Activated naive CD8-positive, alpha-beta T cell treated with anti-CD3 and anti-CD28 coated beads for 36 hours (primary cell): Measurements from ENCODE around the gene TPP1. TPM values are rescaled to one million over a fixed set of nuclear protein-coding genes. Genes with fewer than 3 reads are reported as not detected.

Experiments
- DNase-seq: peaks from one replicate; pipeline ENCODE4 v3.0.0; 2021
- H3K27ac Mint-ChIP-seq: one replicate; pipeline ENCODE4 v1.8.0; 2022; ENCODE audit warnings: mild to moderate bottlenecking, moderate library complexity, mixed read lengths
- H3K27me3 Mint-ChIP-seq: one replicate; pipeline ENCODE4 v1.8.0; 2022; ENCODE audit warnings: mild to moderate bottlenecking, mixed read lengths
- H3K36me3 Mint-ChIP-seq: one replicate; pipeline ENCODE4 v1.8.0; 2021; ENCODE audit warnings: mild to moderate bottlenecking, mixed read lengths
- H3K4me1 Mint-ChIP-seq: one replicate; pipeline ENCODE4 v1.8.0; 2021; ENCODE audit warnings: mixed read lengths
- H3K4me3 Mint-ChIP-seq: one replicate; pipeline ENCODE4 v1.8.0; 2022; ENCODE audit warnings: mild to moderate bottlenecking, moderate library complexity, mixed read lengths
- H3K9me3 Mint-ChIP-seq: one replicate; pipeline ENCODE4 v1.8.0; 2022; ENCODE audit warnings: mixed read lengths
- total RNA-seq, 2 experiments: library from RNA; stranded (reverse); gene quantifications; one replicate each; pipeline ENCODE4 v1.2.3, GENCODE V29; 2021

TPP1 gene
- total RNA-seq, 2 experiments from 2014 or later, result 30.7 to 33.7 TPM

DNA sequence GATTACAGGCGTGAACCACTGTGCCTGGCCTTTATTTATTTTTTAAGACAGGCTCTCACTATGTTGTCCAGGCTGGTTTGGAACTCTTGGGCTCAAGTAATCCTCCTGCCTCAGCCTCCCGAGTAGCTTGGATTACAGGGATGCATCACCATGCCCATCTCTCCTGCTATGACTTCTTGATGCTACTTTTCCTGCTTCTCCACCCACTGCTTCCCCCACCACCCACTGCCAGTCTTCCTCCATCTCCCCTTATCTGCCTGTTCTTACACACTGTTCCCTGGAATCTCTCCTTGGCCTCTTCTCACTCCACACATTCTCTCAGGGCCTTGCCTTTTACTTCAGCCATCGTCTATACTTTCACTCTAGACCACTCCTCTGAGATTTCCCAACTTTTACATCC, 17.3 kb upstream of the TPP1 start:
- Mint-ChIP-seq H3K4me1 (peaks cover 8% of the 10 kb centered on the region), H3K27ac (no peak overlapping the region), H3K36me3 (no peaks in the 10 kb centered on the region), H3K4me3 (no peak overlapping the region), H3K27me3 (no peaks in the 10 kb centered on the region), H3K9me3 (no peaks in the 10 kb centered on the region)
- DNase-seq, result no peak

DNA sequence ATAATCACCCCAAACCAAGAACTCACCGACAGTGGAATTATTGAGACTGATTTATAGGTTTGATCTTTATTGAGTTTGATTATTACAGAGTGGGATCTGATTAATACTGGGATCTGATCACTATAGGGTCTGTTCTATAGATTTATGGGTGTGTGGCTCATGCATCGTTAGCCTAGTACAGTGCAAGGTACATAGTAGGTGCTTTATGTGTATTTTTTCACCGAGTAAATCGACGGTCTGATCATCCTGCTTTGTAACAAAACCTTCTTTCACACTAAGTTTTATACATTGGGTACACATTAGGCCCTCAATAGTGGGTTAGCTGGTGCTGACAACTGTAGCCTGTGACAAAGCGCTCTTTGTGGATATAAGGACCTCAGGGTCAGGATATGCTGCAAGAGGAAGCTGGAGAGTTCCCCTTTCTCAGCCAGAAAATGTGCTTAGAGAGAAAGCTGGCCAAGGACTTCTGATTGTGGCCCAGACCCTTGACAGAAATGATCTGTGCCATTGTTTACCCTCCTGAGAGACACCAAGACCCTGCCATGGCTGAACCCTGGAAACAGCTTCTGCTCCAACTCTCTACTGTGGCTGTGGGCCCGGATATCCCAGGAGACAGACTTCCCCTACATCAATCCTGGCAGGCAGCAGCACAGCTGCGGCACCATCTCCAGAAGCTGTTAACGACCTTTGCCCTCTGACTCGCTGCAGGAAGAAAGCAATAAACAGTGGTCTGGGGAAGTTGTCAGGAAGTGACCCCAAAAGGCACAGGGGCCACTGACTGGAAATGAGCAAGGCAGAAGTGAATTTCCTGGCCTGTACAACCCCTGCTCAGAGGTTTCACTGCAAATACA, 16.1 kb upstream of the TPP1 start:
- DNase-seq, result no peak
- Mint-ChIP-seq H3K4me3 (no peak overlapping the region), H3K27ac (no peak overlapping the region), H3K36me3 (no peaks in the 10 kb centered on the region), H3K27me3 (no peaks in the 10 kb centered on the region), H3K9me3 (no peaks in the 10 kb centered on the region), H3K4me1 (peaks cover 8% of the 10 kb centered on the region)

DNA sequence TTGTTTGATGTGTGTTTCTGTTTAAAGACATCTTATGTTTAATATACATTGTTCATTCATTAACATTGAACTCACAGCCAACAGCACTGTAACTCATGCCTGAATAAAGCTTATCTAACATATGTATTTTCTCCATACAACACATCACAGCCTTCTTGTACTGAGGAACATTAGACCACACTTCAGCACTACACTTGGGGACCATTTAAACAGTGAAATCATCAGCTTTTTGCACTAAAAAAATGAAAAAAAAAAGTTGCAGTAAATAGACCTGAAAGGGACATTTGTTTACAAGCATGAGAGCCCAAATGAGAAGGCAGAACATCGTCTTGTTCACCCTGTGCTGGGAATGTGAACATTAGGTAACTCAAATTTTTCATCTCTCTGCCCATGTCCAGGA, 15.3 kb upstream of the TPP1 start:
- Mint-ChIP-seq H3K4me1 (peaks cover 8% of the 10 kb centered on the region), H3K9me3 (no peaks in the 10 kb centered on the region), H3K27me3 (no peaks in the 10 kb centered on the region), H3K36me3 (no peaks in the 10 kb centered on the region), H3K4me3 (no peak overlapping the region), H3K27ac (no peak overlapping the region)
- DNase-seq, result no peak

DNA sequence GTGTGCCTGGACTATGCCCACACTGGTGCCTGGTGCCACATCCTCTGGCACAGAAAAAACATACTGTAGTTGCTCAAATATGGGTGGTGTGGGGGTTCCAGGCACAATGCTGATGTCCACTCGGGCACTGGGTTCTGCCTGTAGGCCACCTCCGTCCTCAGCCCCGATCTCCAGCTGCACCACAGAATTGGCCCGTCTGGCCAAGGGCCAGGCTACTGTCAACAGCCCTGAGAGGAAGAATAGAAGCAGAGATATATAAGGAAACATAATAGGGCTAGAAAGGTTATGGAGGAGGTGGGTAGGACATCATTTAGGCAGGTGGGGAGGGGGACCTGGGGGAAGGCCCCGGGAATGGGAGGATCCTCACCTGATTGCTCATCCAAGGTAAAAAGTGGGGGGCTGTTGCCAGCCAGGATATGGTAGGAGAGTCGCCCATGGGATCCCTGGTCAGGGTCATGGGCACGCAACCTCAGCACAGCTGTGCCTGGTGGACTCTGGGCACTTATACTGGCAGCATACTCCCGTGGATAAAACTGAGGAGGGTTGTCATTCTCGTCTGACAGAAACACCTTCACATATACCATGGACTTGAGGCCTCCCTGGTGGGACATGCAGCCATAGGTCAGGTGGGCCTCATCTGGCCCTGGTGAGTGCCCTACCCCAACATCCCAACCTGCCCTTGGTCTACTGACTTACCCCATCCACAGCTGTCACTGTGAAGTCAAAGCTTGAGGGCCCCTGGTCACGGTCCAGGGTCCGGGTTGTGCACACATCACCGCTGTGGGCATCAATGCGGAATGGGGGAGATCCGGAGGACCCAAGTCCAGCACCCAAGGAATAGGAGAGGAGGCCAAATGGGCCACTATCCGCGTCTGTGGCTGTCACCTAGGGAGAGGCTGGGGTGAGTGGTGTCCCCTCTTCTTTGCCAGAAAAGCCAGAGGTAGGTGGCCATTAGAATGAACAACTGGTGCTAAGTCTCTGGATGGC, 14.5 kb upstream of the TPP1 start:
- Mint-ChIP-seq H3K27me3 (no peaks in the 10 kb centered on the region), H3K27ac (no peak overlapping the region), H3K4me1 (peaks cover 8% of the 10 kb centered on the region), H3K9me3 (no peaks in the 10 kb centered on the region), H3K36me3 (no peaks in the 10 kb centered on the region), H3K4me3 (no peak overlapping the region)
- DNase-seq, result no peak

DNA sequence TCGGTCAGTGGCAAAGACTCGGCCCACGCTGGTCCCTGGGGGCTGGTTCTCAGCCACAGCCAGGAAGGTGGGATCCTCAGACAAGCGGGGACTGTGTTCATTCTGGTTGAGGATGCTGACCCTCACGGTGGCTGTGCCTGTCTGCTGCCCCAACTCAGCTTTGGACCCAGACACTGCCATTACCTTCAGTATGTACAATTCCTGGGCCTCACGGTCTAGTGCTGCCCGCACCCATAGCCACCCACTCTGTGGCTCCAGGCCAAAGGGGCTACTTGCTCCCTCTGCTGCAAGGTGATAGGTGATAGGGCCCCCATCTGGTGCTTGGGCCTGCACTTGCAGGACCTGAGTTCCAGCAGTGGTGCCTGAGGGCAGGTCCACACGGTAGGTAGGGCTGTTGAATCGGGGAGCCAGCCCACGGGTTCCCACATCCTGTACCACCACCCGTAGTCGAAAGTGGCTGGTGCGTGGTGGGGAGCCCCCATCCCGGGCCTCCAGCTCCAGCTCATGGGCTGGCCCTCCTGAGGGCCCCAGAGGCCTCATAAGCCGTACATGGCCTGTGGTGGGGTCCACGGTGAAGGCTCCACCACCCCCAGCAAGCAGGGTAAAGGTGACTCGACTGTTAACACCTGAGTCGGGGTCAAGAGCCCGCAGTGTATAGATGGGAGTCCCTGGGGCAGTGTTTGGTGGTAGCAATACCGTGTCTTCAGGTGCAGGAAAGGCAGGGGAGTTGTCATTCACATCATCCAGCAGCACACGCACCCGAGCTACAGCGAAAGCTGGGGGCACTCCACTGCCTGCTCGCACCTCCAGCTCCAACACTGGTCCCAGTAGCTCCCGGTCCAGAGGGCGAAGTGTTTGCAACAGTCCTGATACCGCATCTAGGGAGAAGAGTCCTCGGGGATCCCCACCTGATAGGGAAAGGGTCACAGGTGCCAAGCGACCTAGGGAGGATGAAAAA, 13.2 kb upstream of the TPP1 start:
- peaks cover 17% of the 10 kb centered on the region for H3K4me1 Mint-ChIP-seq
- H3K9me3 Mint-ChIP-seq, result no peaks in the 10 kb centered on the region
- no peaks in the 10 kb centered on the region for H3K27me3 Mint-ChIP-seq
- no peak overlapping the region for H3K27ac Mint-ChIP-seq
- no peaks in the 10 kb centered on the region for H3K36me3 Mint-ChIP-seq
- no peak overlapping the region for H3K4me3 Mint-ChIP-seq
- peak; percentile 29 for DNase-seq

DNA sequence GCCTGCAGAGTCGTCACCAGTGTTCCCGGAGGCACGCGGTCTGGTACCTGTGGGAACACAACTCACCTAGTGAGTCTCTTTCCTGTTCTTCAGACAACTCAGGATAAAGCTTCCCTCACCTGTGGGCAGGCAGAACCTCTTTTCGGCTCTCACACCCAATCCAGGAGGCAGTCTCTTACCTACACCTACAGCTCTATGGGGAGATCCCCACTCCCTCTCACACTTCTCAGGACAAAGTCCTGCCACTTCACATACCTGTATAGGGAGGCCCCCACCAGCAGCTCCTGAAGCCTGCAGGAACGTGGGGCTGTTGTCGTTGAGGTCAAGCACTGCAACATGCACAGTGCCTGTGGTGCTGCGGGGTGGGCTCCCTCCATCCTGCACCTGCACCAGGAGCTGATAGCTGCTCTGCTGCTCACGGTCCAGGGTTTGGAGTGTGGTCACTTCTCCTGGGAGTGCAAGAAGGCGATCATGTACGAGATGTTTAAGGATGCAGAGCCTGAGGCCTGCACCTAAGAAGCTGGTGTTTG, 12.2 kb upstream of the TPP1 start:
- no peaks in the 10 kb centered on the region for H3K27me3 Mint-ChIP-seq
- H3K9me3 Mint-ChIP-seq, result no peaks in the 10 kb centered on the region
- no peak overlapping the region for H3K4me3 Mint-ChIP-seq
- no peak for DNase-seq
- H3K36me3 Mint-ChIP-seq, result no peaks in the 10 kb centered on the region
- H3K4me1 Mint-ChIP-seq, result peaks cover 22% of the 10 kb centered on the region
- no peak overlapping the region for H3K27ac Mint-ChIP-seq

DNA sequence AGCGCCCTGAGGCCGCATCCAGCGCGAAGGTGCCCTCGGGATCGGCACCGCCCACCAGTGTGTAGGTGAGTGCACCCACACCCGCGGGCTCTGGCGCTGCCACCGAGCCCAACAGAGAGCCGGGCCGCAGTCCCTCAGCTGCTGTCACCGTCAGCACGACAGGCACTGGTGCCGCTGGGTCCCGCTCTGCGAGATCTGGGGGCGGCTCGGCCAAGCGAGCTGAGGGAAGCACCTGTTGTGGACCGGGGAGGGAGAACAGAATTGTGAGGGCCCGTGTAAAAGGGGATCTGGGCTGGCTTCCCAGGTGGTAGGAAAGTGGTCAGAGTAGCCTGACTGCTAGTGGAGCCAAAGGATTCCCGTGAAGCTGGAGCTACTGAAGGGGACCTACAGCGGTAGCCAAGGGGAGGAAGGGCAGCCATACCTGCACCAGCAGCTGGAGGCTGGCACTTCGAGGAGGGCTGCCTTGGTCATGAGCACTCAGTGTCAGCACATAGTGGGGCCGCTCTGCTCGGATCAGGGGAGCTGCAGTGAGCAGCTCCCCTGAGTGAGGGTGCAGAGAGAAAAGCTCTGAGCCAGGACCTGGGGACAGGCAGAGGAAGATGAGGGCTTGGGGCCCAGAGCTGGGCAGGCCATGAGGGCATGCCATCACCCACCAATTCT, 11.5 kb upstream of the TPP1 start:
- Mint-ChIP-seq H3K4me1 (peaks cover 23% of the 10 kb centered on the region), H3K27me3 (no peaks in the 10 kb centered on the region), H3K27ac (no peak overlapping the region), H3K9me3 (no peaks in the 10 kb centered on the region), H3K4me3 (no peak overlapping the region), H3K36me3 (no peaks in the 10 kb centered on the region)
- DNase-seq, result no peak

DNA sequence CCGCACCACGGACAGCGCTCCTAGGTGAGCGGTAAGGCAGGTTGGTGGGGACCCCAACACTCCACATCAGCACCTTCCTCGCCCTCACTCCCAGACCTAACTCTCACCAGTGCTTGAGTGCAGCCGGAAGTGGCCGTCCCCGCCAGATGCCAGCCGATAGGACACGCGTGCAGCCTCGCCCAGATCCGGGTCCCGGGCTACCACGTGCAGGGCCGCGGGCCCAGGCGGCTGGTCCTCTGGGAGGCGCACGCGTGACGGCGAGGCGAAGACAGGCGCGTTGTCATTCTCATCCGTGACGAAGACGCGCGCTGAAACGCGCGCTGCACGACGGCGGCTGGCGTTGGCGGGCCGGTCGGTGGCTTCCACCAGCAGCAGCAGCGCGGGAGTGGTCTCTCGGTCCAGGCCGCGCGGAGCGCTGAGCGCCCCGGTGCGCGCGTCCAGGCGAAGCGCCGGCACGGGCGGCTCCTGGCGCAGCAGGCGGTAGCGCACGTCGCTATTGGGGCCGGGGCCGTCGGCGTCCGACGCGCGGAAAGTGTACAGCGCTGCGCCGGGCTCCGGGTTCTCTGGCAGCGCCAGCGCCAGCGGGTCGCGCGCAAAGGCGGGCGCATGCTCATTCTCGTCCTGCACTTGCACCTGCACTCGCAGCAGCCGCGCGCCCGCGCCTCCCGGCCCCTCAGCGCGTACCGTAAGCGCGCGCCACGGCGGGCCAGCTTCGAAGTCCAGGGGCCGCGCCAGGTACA, 10.8 kb upstream of the TPP1 start:
- no peak for DNase-seq
- Mint-ChIP-seq H3K27ac (no peak overlapping the region), H3K36me3 (no peaks in the 10 kb centered on the region)

DNA sequence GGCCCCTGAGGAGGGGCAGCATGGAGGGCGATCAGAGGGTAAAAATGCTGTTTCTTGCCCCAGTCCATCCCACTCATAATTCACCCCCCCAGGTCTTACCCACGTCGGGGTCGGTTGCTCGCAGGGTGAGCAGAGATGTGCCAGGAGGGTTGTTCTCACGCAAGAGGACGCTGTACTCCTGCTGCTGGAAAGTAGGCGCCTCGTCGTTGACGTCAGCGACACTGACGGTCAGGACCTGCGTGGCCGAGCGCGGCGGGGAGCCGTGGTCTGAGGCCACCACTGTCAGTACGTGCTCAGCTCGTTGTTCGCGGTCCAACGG, 10.3 kb upstream of the TPP1 start:
- no peak for DNase-seq
- H3K27me3 Mint-ChIP-seq, result no peaks in the 10 kb centered on the region
- no peaks in the 10 kb centered on the region for H3K9me3 Mint-ChIP-seq
- H3K36me3 Mint-ChIP-seq, result no peaks in the 10 kb centered on the region
- H3K4me1 Mint-ChIP-seq, result peaks cover 23% of the 10 kb centered on the region
- H3K27ac Mint-ChIP-seq, result no peak overlapping the region
- no peak overlapping the region for H3K4me3 Mint-ChIP-seq

More for the DNA sequence above, 10.8 kb upstream of the TPP1 start:
- no peaks in the 10 kb centered on the region for H3K27me3 Mint-ChIP-seq
- H3K9me3 Mint-ChIP-seq, result no peaks in the 10 kb centered on the region
- no peak overlapping the region for H3K4me3 Mint-ChIP-seq
- H3K4me1 Mint-ChIP-seq, result peaks cover 23% of the 10 kb centered on the region

DNA sequence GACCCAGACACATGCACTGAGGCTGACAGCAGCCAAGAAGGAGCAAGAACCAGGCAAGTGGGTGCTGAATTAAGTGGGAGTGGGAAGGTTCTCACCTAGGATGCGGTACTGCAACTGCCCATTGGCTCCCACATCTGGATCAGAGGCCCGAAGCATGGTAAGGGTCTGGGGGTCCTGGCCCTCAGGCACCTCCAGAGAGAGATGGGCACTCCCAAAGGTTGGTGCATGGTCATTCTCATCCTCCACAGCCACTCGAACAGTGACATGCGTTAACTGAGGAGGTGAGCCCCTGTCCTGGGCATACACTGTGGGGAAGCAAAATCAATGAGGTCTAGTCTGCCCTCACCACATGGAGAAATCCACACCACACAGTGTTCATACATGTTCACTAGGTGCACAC, 9.3 kb upstream of the TPP1 start:
- no peak for DNase-seq
- Mint-ChIP-seq H3K4me3 (no peak overlapping the region), H3K27ac (no peak overlapping the region), H3K27me3 (no peaks in the 10 kb centered on the region), H3K36me3 (no peaks in the 10 kb centered on the region), H3K9me3 (no peaks in the 10 kb centered on the region), H3K4me1 (peaks cover 23% of the 10 kb centered on the region)

DNA sequence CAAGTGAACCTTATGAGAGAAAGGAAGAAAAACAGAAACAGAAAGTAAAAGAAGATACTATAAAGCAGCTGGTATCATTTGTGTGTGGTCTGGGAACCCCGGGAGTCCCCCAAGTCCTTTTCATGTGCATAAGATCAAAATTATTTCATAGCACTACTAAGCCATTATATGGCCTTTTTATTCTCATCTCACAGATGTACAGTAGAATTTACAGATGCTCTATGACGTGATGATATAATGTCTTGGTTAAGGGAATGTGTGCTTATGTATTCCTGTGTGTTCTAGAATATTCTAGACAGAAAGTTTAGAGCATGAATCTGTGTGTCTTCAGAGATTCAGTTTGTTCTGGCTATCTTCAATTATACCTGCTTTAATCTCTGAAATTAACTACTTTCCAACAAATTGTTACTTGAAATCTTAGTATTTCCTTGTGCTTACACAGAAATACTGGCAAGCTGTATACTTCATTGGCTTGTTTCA, 8.6 kb upstream of the TPP1 start:
- DNase-seq, result no peak
- Mint-ChIP-seq H3K4me3 (no peak overlapping the region), H3K4me1 (peaks cover 22% of the 10 kb centered on the region)

DNA sequence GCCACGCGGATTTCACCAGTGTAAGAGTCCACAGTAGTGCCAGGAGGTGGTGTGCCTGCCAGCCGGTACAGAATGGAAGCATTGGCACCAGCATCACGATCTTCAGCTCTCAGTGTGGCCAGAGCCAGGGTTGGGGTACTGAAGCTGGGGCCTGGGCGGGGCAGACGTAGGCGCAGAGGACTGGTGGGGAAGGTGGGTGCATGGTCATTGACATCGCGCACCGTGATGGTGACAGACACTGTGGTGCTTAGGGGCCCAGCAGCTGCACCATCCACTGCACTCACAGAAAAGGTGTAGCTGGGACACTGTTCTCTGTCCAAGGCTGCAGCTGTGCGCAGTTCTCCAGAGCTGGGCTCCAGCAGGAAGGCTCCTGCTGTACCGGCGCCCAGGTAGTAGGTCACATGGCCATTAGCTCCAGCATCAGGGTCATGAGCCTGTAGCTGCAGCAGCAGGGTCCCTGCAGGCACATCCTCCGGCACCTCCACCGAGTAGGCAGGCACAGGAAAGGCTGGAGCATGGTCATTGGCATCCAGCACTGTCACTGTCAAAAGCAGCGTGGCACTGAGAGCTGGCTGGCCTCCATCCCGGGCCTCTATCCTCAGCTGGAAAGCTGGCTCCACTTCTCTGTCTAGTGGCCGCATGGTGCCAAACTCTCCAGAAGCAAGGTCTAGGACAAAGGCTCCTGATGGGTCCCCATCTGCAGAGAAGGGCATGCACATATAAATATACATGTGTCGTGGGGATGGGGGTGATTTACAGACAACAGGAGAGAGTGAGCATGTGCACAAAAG, 7.9 kb upstream of the TPP1 start:
- Mint-ChIP-seq H3K4me1 (peaks cover 19% of the 10 kb centered on the region), H3K27me3 (no peaks in the 10 kb centered on the region), H3K27ac (peak overlapping the region; percentile 15), H3K9me3 (no peaks in the 10 kb centered on the region), H3K4me3 (no peak overlapping the region), H3K36me3 (no peaks in the 10 kb centered on the region)
- no peak for DNase-seq

More for the DNA sequence above, 8.6 kb upstream of the TPP1 start:
- no peaks in the 10 kb centered on the region for H3K36me3 Mint-ChIP-seq
- H3K27ac Mint-ChIP-seq, result peak overlapping the region; percentile 15
- H3K27me3 Mint-ChIP-seq, result no peaks in the 10 kb centered on the region
- H3K9me3 Mint-ChIP-seq, result no peaks in the 10 kb centered on the region
